ENCODE results near the gene NHLRC2. TPM values are rescaled to one million over a fixed set of nuclear protein-coding genes. Genes with fewer than 3 reads are reported as not detected.

The NHLRC2 gene
- total RNA-seq, 1 experiment from 2014 or later: 30.8 TPM

DNA sequence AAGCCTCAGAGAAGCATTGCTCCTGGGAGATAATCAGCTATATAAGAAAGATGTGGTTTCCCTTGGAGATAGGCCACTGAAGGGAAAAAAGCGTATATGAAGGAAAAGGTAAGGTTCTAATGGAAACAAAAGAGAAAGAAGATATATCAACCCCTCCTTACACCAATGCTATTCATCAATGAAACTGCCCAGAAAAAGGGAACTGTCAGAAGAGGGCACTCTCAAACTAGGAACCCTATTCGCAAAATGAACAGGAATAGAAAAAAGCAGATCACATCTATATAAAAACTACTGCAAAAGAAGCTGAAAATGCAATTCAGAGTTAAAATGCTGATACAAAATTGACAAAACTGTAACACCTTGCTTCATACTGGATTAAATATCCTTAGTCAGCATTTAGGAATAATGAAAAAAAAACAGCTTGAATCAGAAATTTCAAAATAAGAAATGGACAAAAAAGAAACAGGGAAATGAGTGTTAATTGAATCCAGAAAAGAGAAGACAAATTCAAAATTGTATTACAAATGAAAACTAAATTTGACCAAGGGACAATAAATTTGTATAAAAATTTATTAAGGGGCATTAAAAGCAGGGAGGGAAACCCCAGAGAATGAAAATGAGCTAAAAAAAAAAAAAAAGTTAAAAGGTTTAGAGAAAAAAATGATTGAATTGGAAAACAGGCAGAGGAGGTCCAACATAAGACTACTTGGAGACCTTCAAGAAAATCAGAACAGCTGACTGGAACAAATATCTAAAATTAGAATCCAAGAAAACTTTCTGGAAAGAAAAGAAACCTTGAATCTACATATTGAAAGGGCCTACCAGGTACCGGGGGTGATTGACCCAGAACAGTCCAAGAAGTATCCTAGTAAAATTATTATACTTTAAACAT, 17.9 kb downstream of the NHLRC2 start:
- DNase-seq: no peak
- H3K4me3 Mint-ChIP-seq (ENCODE audit: unreplicated experiment): no peak overlapping the region
- intact Hi-C loops (cut with micrococcal nuclease; ENCODE audit: unreplicated experiment): no loop called here
- Histone ChIP-seq H3K36me3 (ENCODE audit: control insufficient read depth, insufficient read depth, low read length) (no peaks in the 10 kb centered on the region), H3K4me3 (ENCODE audit: low read depth, low read length) (no peak overlapping the region), H3K9me3 (peaks cover 6% of the 10 kb centered on the region; the same call in 1 of the 2 replicates), H3K27me3 (replicated peaks; ENCODE audit: control insufficient read depth, insufficient read depth, low read length) (no peaks in the 10 kb centered on the region), H3K4me1 (no peaks in the 10 kb centered on the region)
- BruUV-seq (replicated peaks): no TSS peak
- H3K27ac Mint-ChIP-seq (ENCODE audit: unreplicated experiment): no peak overlapping the region
- H3K4me1 Mint-ChIP-seq (ENCODE audit: low read depth, unreplicated experiment): peaks cover 13% of the 10 kb centered on the region
- ChIA-PET POLR2A (no interaction called here), CTCF (interaction anchor here (0.6 kb wide), 1 partner anchor 140 kb away, joined by 3 read pairs; no protein-coding TSS in a partner anchor)
- no peak for TF ChIP-seq CTCF (IDR thresholded peaks at IDR 0.05; ENCODE audit: insufficient read depth in 1 of 2, low read depth in 1 of 2, low read length in 1 of 2, severe bottlenecking in 1 of 2, unreplicated experiment in 1 of 2)
- H3K36me3 Mint-ChIP-seq (ENCODE audit: insufficient read depth, unreplicated experiment): peaks cover 19% of the 10 kb centered on the region
- H3K9me3 Mint-ChIP-seq (ENCODE audit: unreplicated experiment): peaks cover 13% of the 10 kb centered on the region
- no peaks in the 10 kb centered on the region for H3K27me3 Mint-ChIP-seq (ENCODE audit: insufficient read depth, unreplicated experiment)

- Histone ChIP-seq H3K4me1 (no peaks in the 10 kb centered on the region), H3K4me3 (ENCODE audit: low read depth, low read length) (no peak overlapping the region), H3K36me3 (ENCODE audit: control insufficient read depth, insufficient read depth, low read length) (no peaks in the 10 kb centered on the region), H3K27me3 (replicated peaks; ENCODE audit: control insufficient read depth, insufficient read depth, low read length) (no peaks in the 10 kb centered on the region), H3K9me3 (0 out of 2 replicates have a peak, but pooled peaks cover 6% of the 10 kb centered on the region)
- H3K9me3 Mint-ChIP-seq (ENCODE audit: unreplicated experiment): peaks cover 13% of the 10 kb centered on the region
- no peak overlapping the region for H3K27ac Mint-ChIP-seq (ENCODE audit: unreplicated experiment)
- POLR2A ChIA-PET: no interaction called here
- H3K36me3 Mint-ChIP-seq (ENCODE audit: insufficient read depth, unreplicated experiment): peaks cover 15% of the 10 kb centered on the region
- BruUV-seq (replicated peaks): no TSS peak
- H3K27me3 Mint-ChIP-seq (ENCODE audit: insufficient read depth, unreplicated experiment): no peaks in the 10 kb centered on the region
- CTCF ChIA-PET: no interaction called here
- intact Hi-C loops (cut with micrococcal nuclease; ENCODE audit: unreplicated experiment): no loop called here
- TF ChIP-seq CTCF (IDR thresholded peaks at IDR 0.05; ENCODE audit: insufficient read depth in 1 of 2, low read depth in 1 of 2, low read length in 1 of 2, severe bottlenecking in 1 of 2, unreplicated experiment in 1 of 2): no peak
- H3K4me3 Mint-ChIP-seq (ENCODE audit: unreplicated experiment): no peak overlapping the region
- DNase-seq: no peak
- peaks cover 13% of the 10 kb centered on the region for H3K4me1 Mint-ChIP-seq (ENCODE audit: low read depth, unreplicated experiment)
Measured at GRCh38 chr10:113875212-113875611, 20.8 kb downstream of the NHLRC2 start.

- no peak overlapping the region for H3K27ac Mint-ChIP-seq (ENCODE audit: unreplicated experiment)
- H3K4me1 Mint-ChIP-seq (ENCODE audit: low read depth, unreplicated experiment): peaks cover 13% of the 10 kb centered on the region
- POLR2A ChIA-PET: no interaction called here
- no peak overlapping the region for H3K4me3 Mint-ChIP-seq (ENCODE audit: unreplicated experiment)
- H3K36me3 Mint-ChIP-seq (ENCODE audit: insufficient read depth, unreplicated experiment): peaks cover 15% of the 10 kb centered on the region
- no TSS peak for BruUV-seq (replicated peaks)
- Histone ChIP-seq H3K9me3 (0 out of 2 replicates have a peak, but pooled peaks cover 6% of the 10 kb centered on the region), H3K4me1 (no peaks in the 10 kb centered on the region), H3K4me3 (ENCODE audit: low read depth, low read length) (no peak overlapping the region), H3K36me3 (ENCODE audit: control insufficient read depth, insufficient read depth, low read length) (no peaks in the 10 kb centered on the region), H3K27me3 (replicated peaks; ENCODE audit: control insufficient read depth, insufficient read depth, low read length) (no peaks in the 10 kb centered on the region)
- no peak for DNase-seq
- TF ChIP-seq CTCF (IDR thresholded peaks at IDR 0.05; ENCODE audit: insufficient read depth in 1 of 2, low read depth in 1 of 2, low read length in 1 of 2, severe bottlenecking in 1 of 2, unreplicated experiment in 1 of 2): no peak
- H3K9me3 Mint-ChIP-seq (ENCODE audit: unreplicated experiment): peaks cover 13% of the 10 kb centered on the region
- intact Hi-C loops (cut with micrococcal nuclease; ENCODE audit: unreplicated experiment): no loop called here
- CTCF ChIA-PET: no interaction called here
- H3K27me3 Mint-ChIP-seq (ENCODE audit: insufficient read depth, unreplicated experiment): no peaks in the 10 kb centered on the region
Measured at GRCh38 chr10:113876461-113876860, 22.0 kb downstream of the NHLRC2 start.

All from Caco-2 (cell line).